GM12891 (cell line): ENCODE measurements around the gene CREBRF.

Experiments
- PAX5 ChIP-seq: IDR thresholded peaks from 2 replicates; pipeline ENCODE4 v1.6.1; 2011; ENCODE audit warnings: low read length, moderate library complexity, mild to moderate bottlenecking; ENCODE audit not compliant: insufficient read depth, severe bottlenecking
- POLR2A ChIP-seq: IDR thresholded peaks from 2 replicates; pipeline ENCODE4 v1.6.1; 2011; ENCODE audit warnings: low read depth, low read length, control low read depth
- POLR2AphosphoS5 ChIP-seq: IDR thresholded peaks from 2 replicates; pipeline ENCODE4 v1.6.1; 2011; ENCODE audit warnings: low read depth, low read length, control low read depth
- TAF1 ChIP-seq: IDR thresholded peaks from 2 replicates; pipeline ENCODE4 v1.6.1; 2011; ENCODE audit warnings: low read depth, low read length, control low read depth

DNA sequence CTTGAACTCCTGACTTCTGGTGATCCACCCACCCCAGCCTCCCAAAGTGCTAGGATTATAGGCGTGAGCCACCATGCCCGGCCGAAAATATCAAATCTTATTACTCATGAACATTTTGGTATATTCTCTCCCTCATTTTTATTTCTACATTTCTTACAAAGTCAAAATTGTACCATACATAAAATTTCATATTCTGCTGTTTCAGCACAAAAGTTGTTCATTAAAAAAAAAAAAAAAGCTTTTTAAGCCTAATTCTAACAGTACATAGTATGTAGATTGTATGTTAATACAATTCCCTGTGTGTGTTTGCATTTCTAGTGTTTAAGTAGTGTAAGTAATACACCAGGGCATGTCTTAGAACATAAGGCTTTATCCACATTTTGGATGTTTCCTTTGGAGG is 103.1 kb downstream of the CREBRF start:
- no peak for TF ChIP-seq POLR2A
- TF ChIP-seq POLR2AphosphoS5: no peak
- TF ChIP-seq TAF1: no peak
- TF ChIP-seq PAX5: no peak
